ENCODE data around the gene IGSF23. TPM values are rescaled to one million over a fixed set of nuclear protein-coding genes. Genes with fewer than 3 reads are reported as not detected.

The IGSF23 gene
- total RNA-seq (2022; extraction: Qiagen RNA extraction): 0.23 to 0.57 TPM (median 0.32 TPM) in 5 replicates

GRCh38 chr19:44613295-44614178, at the start of gene IGSF23:
Gene IGSF23 (plus strand): TSS chr19:44613563. CDS start chr19:44613646, 83 bp downstream.

GRCh38 chr19:44643605-44644401, 30.4 kb downstream of the IGSF23 start, which contains the start of gene PVR:
Gene PVR (plus strand): TSS chr19:44643910. CDS start chr19:44644097, 187 bp downstream.

GRCh38 chr19:44671400-44671799, 58.0 kb downstream of the IGSF23 start, which contains the start of gene CEACAM19:
Gene CEACAM19 (plus strand): TSS chr19:44671482. CDS start chr19:44671932, 450 bp downstream.

Other genes starting within 250 kb of the IGSF23 start
- gene ZNF285, start 212.0 kb upstream of the IGSF23 start, total RNA-seq (2022; extraction: Qiagen RNA extraction): 2.0 to 2.6 TPM (median 2.1 TPM) in 5 replicates
- 1.9 to 3.4 TPM (median 3.1 TPM) in 5 replicates for gene ZNF229, start 165.1 kb upstream of the IGSF23 start, total RNA-seq (2022; extraction: Qiagen RNA extraction)
- gene ZNF180, start 113.0 kb upstream of the IGSF23 start, total RNA-seq (2022; extraction: Qiagen RNA extraction): 6.7 to 8.6 TPM (median 8.0 TPM) in 5 replicates
- gene CEACAM20, start 83.9 kb upstream of the IGSF23 start, total RNA-seq (2022; extraction: Qiagen RNA extraction): 0.05 to 0.08 TPM (median 0.06 TPM) in 5 replicates
- gene PVR, start 30.3 kb downstream of the IGSF23 start, total RNA-seq (2022; extraction: Qiagen RNA extraction): 102 to 126 TPM (median 116 TPM) in 5 replicates
- 8.3 to 10.6 TPM (median 9.8 TPM) in 5 replicates for gene CEACAM19, start 57.9 kb downstream of the IGSF23 start, total RNA-seq (2022; extraction: Qiagen RNA extraction)
- gene CEACAM16, start 85.6 kb downstream of the IGSF23 start, total RNA-seq (2022; extraction: Qiagen RNA extraction): 0.09 to 0.24 TPM (median 0.10 TPM) in 4 of 5 replicates, not detected in the other
- 52.2 to 105 TPM (median 89.5 TPM) in 5 replicates for gene BCL3, start 135.1 kb downstream of the IGSF23 start, total RNA-seq (2022; extraction: Qiagen RNA extraction)
- gene CBLC, start 164.3 kb downstream of the IGSF23 start, total RNA-seq (2022; extraction: Qiagen RNA extraction): not detected in 5 replicates
- gene BCAM, start 195.5 kb downstream of the IGSF23 start, total RNA-seq (2022; extraction: Qiagen RNA extraction): 64.2 to 91.6 TPM (median 88.8 TPM) in 5 replicates
- 71.9 to 89.5 TPM (median 86.2 TPM) in 5 replicates for gene NECTIN2, start 232.7 kb downstream of the IGSF23 start, total RNA-seq (2022; extraction: Qiagen RNA extraction)